ENCODE results near the gene A2M. TPM values are rescaled to one million over a fixed set of nuclear protein-coding genes. Genes with fewer than 3 reads are reported as not detected.

A2M gene
- total and polyA plus RNA-seq, 2 donors (not counting 3 experiments of a cell fraction or from before 2014, with no cell fraction given) = 11.5 to 16.9 TPM

- dilution Hi-C loops (cut with MboI; ENCODE audit: extremely low pct_ligation_motif_present, low sequenced_read_pairs) = no loop called here
- intact Hi-C loops (cut with micrococcal nuclease) = loop anchor here (1.0 kb wide), 5 partner anchors 89 to 382 kb away; partner anchors contain the start of gene PHC1
- POLR2A ChIA-PET = no interaction called here
- no TSS peak for BruUV-seq (replicated peaks)
- H3K79me2 ChIP-seq (ENCODE audit: control insufficient read depth, insufficient read depth, low read length) = no peaks in the 10 kb centered on the region
- H3K4me3 ChIP-seq (replicated peaks in 1 of 3; ENCODE audit: insufficient read depth in 1 of 3, low read depth in 1 of 3, low read length in 3 of 3) = no peak overlapping the region
- H3K4me2 ChIP-seq (ENCODE audit: insufficient read depth, low read length) = no peak overlapping the region
- H3K4me1 ChIP-seq (ENCODE audit: control insufficient read depth, extremely low read depth, insufficient read depth, low read length) = no peaks in the 10 kb centered on the region
- H3K9me3 ChIP-seq (replicated peaks; ENCODE audit: control insufficient read depth, insufficient read depth, low read length) = no peaks in the 10 kb centered on the region
- no peak overlapping the region for H3K27ac ChIP-seq (ENCODE audit: insufficient read depth, low read depth, low read length)
- peaks cover 7 to 8% of the 10 kb centered on the region in 2 experiments for H3K27me3 ChIP-seq (ENCODE audit: control insufficient read depth in 2 of 2, insufficient read depth in 2 of 2, low read length in 2 of 2)
- no peaks in the 10 kb centered on the region for H4K20me1 ChIP-seq (replicated peaks; ENCODE audit: control insufficient read depth, extremely low read depth, insufficient read depth, low read length)
- FAIRE-seq (peak; percentile 84), DNase-seq (ENCODE audit: low read depth, low spot score) (peak; percentile 63)
- CTCF ChIA-PET = interaction anchor here (0.8 to 1.8 kb wide), 13 partner anchors 9 to 495 kb away, joined by 4 to 30 read pairs (median 8); partner anchors contain the start of gene M6PR
- H2AFZ ChIP-seq (ENCODE audit: low read depth, low read length) = no peak overlapping the region
- no peaks in the 10 kb centered on the region for H3K36me3 ChIP-seq (ENCODE audit: control insufficient read depth in 2 of 2, extremely low read depth in 1 of 2, insufficient read depth in 2 of 2, low read length in 2 of 2)
- no peak for TF ChIP-seq JUN (IDR thresholded peaks at IDR 0.05; ENCODE audit: borderline replicate concordance, insufficient read depth, insufficient read length, low read depth)
- no peak for TF ChIP-seq POLR2A (IDR thresholded peaks at IDR 0.05; ENCODE audit: low read depth, low read length)
- TF ChIP-seq, protein P1, sequence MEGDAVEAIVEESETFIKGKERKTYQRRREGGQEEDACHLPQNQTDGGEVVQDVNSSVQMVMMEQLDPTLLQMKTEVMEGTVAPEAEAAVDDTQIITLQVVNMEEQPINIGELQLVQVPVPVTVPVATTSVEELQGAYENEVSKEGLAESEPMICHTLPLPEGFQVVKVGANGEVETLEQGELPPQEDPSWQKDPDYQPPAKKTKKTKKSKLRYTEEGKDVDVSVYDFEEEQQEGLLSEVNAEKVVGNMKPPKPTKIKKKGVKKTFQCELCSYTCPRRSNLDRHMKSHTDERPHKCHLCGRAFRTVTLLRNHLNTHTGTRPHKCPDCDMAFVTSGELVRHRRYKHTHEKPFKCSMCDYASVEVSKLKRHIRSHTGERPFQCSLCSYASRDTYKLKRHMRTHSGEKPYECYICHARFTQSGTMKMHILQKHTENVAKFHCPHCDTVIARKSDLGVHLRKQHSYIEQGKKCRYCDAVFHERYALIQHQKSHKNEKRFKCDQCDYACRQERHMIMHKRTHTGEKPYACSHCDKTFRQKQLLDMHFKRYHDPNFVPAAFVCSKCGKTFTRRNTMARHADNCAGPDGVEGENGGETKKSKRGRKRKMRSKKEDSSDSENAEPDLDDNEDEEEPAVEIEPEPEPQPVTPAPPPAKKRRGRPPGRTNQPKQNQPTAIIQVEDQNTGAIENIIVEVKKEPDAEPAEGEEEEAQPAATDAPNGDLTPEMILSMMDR (IDR thresholded peaks at IDR 0.05; ENCODE audit: extremely low read depth in 1 of 2, insufficient read depth in 1 of 2, low read depth in 1 of 2, low read length in 2 of 2) = peak; percentile 47 to 54
- no peaks in the 10 kb centered on the region for H3K9me1 ChIP-seq (replicated peaks; ENCODE audit: control insufficient read depth, extremely low read depth, insufficient read depth, low read length)
- no peak overlapping the region for H3K9ac ChIP-seq (replicated peaks; ENCODE audit: extremely low read depth, insufficient read depth, low read length)
These were observed 76.2 kb downstream of the A2M start for GRCh38 chr12:9039397-9039977.

- intact Hi-C loops (cut with micrococcal nuclease) = no loop called here
- dilution Hi-C loops (cut with MboI; ENCODE audit: extremely low pct_ligation_motif_present, low sequenced_read_pairs) = no loop called here
- H3K9me1 ChIP-seq (replicated peaks; ENCODE audit: control insufficient read depth, extremely low read depth, insufficient read depth, low read length) = no peaks in the 10 kb centered on the region
- H3K36me3 ChIP-seq (ENCODE audit: control insufficient read depth in 2 of 2, extremely low read depth in 1 of 2, insufficient read depth in 2 of 2, low read length in 2 of 2) = no peaks in the 10 kb centered on the region
- peaks cover 7 to 8% of the 10 kb centered on the region in 2 experiments for H3K27me3 ChIP-seq (ENCODE audit: control insufficient read depth in 2 of 2, insufficient read depth in 2 of 2, low read length in 2 of 2)
- H3K4me3 ChIP-seq (replicated peaks in 1 of 3; ENCODE audit: insufficient read depth in 1 of 3, low read depth in 1 of 3, low read length in 3 of 3) = no peak overlapping the region
- FAIRE-seq = no peak
- CTCF ChIA-PET = interaction anchor here (1.0 to 2.3 kb wide), 7 partner anchors 12 to 493 kb away, joined by 4 to 24 read pairs (median 6); partner anchors contain the start of gene M6PR
- no peaks in the 10 kb centered on the region for H4K20me1 ChIP-seq (replicated peaks; ENCODE audit: control insufficient read depth, extremely low read depth, insufficient read depth, low read length)
- no peak for DNase-seq (ENCODE audit: low read depth, low spot score)
- no peaks in the 10 kb centered on the region for H3K9me3 ChIP-seq (replicated peaks; ENCODE audit: control insufficient read depth, insufficient read depth, low read length)
- H3K4me2 ChIP-seq (ENCODE audit: insufficient read depth, low read length) = no peak overlapping the region
- no peak overlapping the region for H3K9ac ChIP-seq (replicated peaks; ENCODE audit: extremely low read depth, insufficient read depth, low read length)
- no peak for TF ChIP-seq JUN (IDR thresholded peaks at IDR 0.05; ENCODE audit: borderline replicate concordance, insufficient read depth, insufficient read length, low read depth)
- TF ChIP-seq GATA2 (IDR thresholded peaks at IDR 0.05; ENCODE audit: insufficient read depth, insufficient read length, low read depth, low read length) = no peak
- POLR2A ChIA-PET = no interaction called here
- H2AFZ ChIP-seq (ENCODE audit: low read depth, low read length) = no peak overlapping the region
- H3K79me2 ChIP-seq (ENCODE audit: control insufficient read depth, insufficient read depth, low read length) = no peaks in the 10 kb centered on the region
- H3K27ac ChIP-seq (ENCODE audit: insufficient read depth, low read depth, low read length) = no peak overlapping the region
- H3K4me1 ChIP-seq (ENCODE audit: control insufficient read depth, extremely low read depth, insufficient read depth, low read length) = no peaks in the 10 kb centered on the region
- no TSS peak for BruUV-seq (replicated peaks)
These were observed 78.3 kb downstream of the A2M start for GRCh38 chr12:9037431-9037830.
